Neural progenitor cell (in vitro differentiated cells): ENCODE data around the gene TEDC1. TPM values are rescaled to one million over a fixed set of nuclear protein-coding genes. Genes with fewer than 3 reads are reported as not detected.

Experiments used
- DNase-seq: peaks from one replicate; pipeline ENCODE4 v3.0.0-alpha.2; 2016; ENCODE audit warnings: low spot score
- H2AFZ ChIP-seq: fragments of 200-600 bp; sonication (generic); replicated peaks from 2 replicates; pipeline ENCODE4 v1.6.1; 2016; ENCODE audit warnings: antibody characterized with exemption
- H3F3A ChIP-seq: fragments of 200-600 bp; sonication (generic); 2 replicates; pipeline ENCODE4 v1.6.1; 2016; ENCODE audit warnings: antibody characterized with exemption, low read depth
- H3K27ac ChIP-seq: fragments of 200-600 bp; sonication (generic); 2 replicates; pipeline ENCODE4 v1.5.1; 2016; ENCODE audit warnings: mild to moderate bottlenecking
- H3K27me3 ChIP-seq: fragments of 200-600 bp; sonication (generic); 2 replicates; pipeline ENCODE4 v1.6.1; 2016; ENCODE audit warnings: mild to moderate bottlenecking, moderate library complexity
- H3K36me3 ChIP-seq: fragments of 200-600 bp; sonication (generic); 2 replicates; pipeline ENCODE4 v1.5.1; 2016
- H3K4me1 ChIP-seq: fragments of 200-600 bp; sonication (generic); 2 replicates; pipeline ENCODE4 v1.6.1; 2016; ENCODE audit warnings: mixed run types
- H3K4me2 ChIP-seq: fragments of 200-600 bp; sonication (generic); 2 replicates; pipeline ENCODE4 v1.6.1; 2016
- H3K4me3 ChIP-seq: fragments of 200-600 bp; sonication (generic); 2 replicates; pipeline ENCODE4 v1.5.1; 2016
- H3K79me2 ChIP-seq: fragments of 200-600 bp; sonication (generic); 2 replicates; pipeline ENCODE4 v1.6.1; 2016; ENCODE audit warnings: low read depth
- H3K9ac ChIP-seq: fragments of 200-600 bp; sonication (generic); 2 replicates; pipeline ENCODE4 v1.6.1; 2016
- H3K9me3 ChIP-seq: fragments of 200-600 bp; sonication (generic); 2 replicates; pipeline ENCODE4 v1.5.1; 2016; ENCODE audit warnings: low read depth
- H4K20me1 ChIP-seq: fragments of 200-600 bp; sonication (generic); 2 replicates; pipeline ENCODE4 v1.6.1; 2016; ENCODE audit warnings: low read depth
- H3K27ac Mint-ChIP-seq: 3 replicates; pipeline ENCODE4 v1.8.0; 2021; ENCODE audit warnings: mixed read lengths
- H3K27me3 Mint-ChIP-seq: 2 replicates; pipeline ENCODE4 v1.8.0; 2022; ENCODE audit warnings: low read depth, mild to moderate bottlenecking, inconsistent platforms, moderate library complexity, mixed read lengths; ENCODE audit not compliant: insufficient read depth
- H3K36me3 Mint-ChIP-seq: 3 replicates; pipeline ENCODE4 v1.8.0; 2021; ENCODE audit warnings: mixed read lengths
- H3K4me1 Mint-ChIP-seq: 3 replicates; pipeline ENCODE4 v1.8.0; 2021; ENCODE audit warnings: mixed read lengths
- H3K4me3 Mint-ChIP-seq: 3 replicates; pipeline ENCODE4 v1.8.0; 2021; ENCODE audit warnings: mild to moderate bottlenecking, moderate library complexity, mixed read lengths
- H3K9me3 Mint-ChIP-seq: 3 replicates; pipeline ENCODE4 v1.8.0; 2020; ENCODE audit warnings: mixed read lengths
- EZH2 ChIP-seq: fragments of 200-600 bp; sonication (generic); IDR thresholded peaks from 2 replicates; pipeline ENCODE4 v1.6.1; 2017; ENCODE audit warnings: antibody characterized with exemption, mild to moderate bottlenecking, moderate library complexity
- EZH2phosphoT487 ChIP-seq: fragments of 200-600 bp; sonication (generic); IDR thresholded peaks from 2 replicates; pipeline ENCODE4 v1.6.1; 2017; ENCODE audit warnings: antibody characterized with exemption
- total RNA-seq: library from RNA; depleted of rRNA; stranded (reverse); fragments of >200 nt; gene quantifications from 2 replicates; pipeline ENCODE4 v1.2.3, GENCODE V29; 2015; ENCODE audit warnings: low replicate concordance
- TF ChIP-seq, protein P1 (sequence below): fragments of 200-600 bp; sonication (generic); IDR thresholded peaks from 2 replicates; pipeline ENCODE4 v1.5.1; 2017; ENCODE audit warnings: antibody characterized with exemption, mild to moderate bottlenecking

Gene TEDC1
- total RNA-seq, 1 donor from 2014 or later: 3.6 TPM

DNA sequence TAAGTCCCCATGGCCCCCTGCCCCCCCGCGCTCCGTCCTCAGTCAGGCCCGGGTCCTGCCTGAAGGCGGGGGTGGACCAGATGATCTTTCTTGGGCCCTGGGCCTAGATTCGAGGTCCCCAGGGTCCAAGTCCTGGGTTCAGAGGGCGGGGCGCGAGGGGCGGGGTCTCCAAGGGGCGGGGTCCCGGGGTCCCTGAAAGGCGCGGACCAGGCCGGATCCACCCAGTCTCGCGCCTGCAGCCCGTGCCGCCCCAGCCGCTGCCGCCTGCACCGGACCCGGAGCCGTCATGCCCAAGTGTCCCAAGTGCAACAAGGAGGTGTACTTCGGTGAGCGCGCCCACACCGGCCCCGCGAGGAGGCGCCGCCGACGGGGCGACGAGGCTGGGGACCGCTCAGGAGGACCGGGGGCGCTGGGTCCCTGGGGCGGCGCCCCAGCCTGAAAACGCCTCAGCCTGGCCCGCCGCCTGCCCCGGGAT is 4.0 kb upstream of the TEDC1 start:
- Histone ChIP-seq H3K27ac (no peak overlapping the region), H3K4me1 (peaks cover 29% of the 10 kb centered on the region), H3K36me3 (no peaks in the 10 kb centered on the region), H3K4me3 (peak overlapping the region; percentile 42), H3K79me2 (no peaks in the 10 kb centered on the region), H4K20me1 (peaks cover 13% of the 10 kb centered on the region), H3K27me3 (peaks cover 58% of the 10 kb centered on the region), H3K9ac (no peak overlapping the region), H3F3A (peaks cover 31% of the 10 kb centered on the region), H3K9me3 (no peaks in the 10 kb centered on the region), H2AFZ (no peak overlapping the region), H3K4me2 (peak overlapping the region; percentile 69)
- Mint-ChIP-seq H3K4me1 (peaks cover 34% of the 10 kb centered on the region), H3K27ac (no peak overlapping the region), H3K4me3 (peak overlapping the region; percentile 78), H3K27me3 (peaks cover 15% of the 10 kb centered on the region), H3K36me3 (no peaks in the 10 kb centered on the region), H3K9me3 (no peaks in the 10 kb centered on the region)
- DNase-seq: peak; percentile 45
- TF ChIP-seq, protein P1, sequence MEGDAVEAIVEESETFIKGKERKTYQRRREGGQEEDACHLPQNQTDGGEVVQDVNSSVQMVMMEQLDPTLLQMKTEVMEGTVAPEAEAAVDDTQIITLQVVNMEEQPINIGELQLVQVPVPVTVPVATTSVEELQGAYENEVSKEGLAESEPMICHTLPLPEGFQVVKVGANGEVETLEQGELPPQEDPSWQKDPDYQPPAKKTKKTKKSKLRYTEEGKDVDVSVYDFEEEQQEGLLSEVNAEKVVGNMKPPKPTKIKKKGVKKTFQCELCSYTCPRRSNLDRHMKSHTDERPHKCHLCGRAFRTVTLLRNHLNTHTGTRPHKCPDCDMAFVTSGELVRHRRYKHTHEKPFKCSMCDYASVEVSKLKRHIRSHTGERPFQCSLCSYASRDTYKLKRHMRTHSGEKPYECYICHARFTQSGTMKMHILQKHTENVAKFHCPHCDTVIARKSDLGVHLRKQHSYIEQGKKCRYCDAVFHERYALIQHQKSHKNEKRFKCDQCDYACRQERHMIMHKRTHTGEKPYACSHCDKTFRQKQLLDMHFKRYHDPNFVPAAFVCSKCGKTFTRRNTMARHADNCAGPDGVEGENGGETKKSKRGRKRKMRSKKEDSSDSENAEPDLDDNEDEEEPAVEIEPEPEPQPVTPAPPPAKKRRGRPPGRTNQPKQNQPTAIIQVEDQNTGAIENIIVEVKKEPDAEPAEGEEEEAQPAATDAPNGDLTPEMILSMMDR: no peak
- TF ChIP-seq EZH2: peak; percentile 10

DNA sequence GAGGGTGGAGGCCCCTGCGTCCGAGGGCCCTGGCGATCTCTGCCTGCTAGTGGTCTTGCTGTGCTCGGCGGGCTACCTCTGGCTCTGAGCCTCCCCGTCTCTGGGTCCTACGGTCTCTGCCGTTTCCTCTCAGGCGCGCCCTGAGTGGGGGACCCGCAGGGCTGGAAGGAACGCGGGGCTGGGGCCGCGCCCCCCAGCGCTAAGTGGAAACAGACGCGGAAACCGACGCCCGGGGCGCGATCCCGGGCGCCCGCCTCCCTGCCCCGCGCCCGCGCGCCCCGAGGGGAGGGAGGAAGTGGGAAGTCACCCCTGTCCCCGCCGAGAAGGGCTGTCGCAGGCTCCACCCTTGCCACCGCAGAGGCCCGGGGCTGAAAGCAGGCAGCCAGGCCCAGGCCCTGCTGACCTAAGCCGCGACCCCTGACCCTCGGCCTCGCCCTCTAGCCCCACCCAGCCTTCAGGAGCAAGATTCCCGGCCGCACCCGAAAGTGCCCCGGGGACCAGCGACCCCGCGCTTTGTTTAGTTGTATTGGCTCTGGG is 3.5 kb upstream of the TEDC1 start:
- Histone ChIP-seq H3K4me2 (peak overlapping the region; percentile 69), H3K4me1 (peaks cover 29% of the 10 kb centered on the region), H3K27ac (no peak overlapping the region), H3K79me2 (no peaks in the 10 kb centered on the region), H3K36me3 (no peaks in the 10 kb centered on the region), H3K9ac (no peak overlapping the region), H3F3A (peaks cover 32% of the 10 kb centered on the region), H4K20me1 (peaks cover 13% of the 10 kb centered on the region), H3K4me3 (peak overlapping the region; percentile 42), H3K9me3 (no peaks in the 10 kb centered on the region), H2AFZ (no peak overlapping the region), H3K27me3 (peaks cover 53% of the 10 kb centered on the region)
- Mint-ChIP-seq H3K36me3 (no peaks in the 10 kb centered on the region), H3K4me3 (peak overlapping the region; percentile 71), H3K9me3 (no peaks in the 10 kb centered on the region), H3K4me1 (peaks cover 29% of the 10 kb centered on the region), H3K27ac (no peak overlapping the region), H3K27me3 (peaks cover 15% of the 10 kb centered on the region)
- DNase-seq: peak; percentile 58
- TF ChIP-seq, protein P1: no peak
- TF ChIP-seq EZH2phosphoT487: no peak
- TF ChIP-seq EZH2: no peak

DNA sequence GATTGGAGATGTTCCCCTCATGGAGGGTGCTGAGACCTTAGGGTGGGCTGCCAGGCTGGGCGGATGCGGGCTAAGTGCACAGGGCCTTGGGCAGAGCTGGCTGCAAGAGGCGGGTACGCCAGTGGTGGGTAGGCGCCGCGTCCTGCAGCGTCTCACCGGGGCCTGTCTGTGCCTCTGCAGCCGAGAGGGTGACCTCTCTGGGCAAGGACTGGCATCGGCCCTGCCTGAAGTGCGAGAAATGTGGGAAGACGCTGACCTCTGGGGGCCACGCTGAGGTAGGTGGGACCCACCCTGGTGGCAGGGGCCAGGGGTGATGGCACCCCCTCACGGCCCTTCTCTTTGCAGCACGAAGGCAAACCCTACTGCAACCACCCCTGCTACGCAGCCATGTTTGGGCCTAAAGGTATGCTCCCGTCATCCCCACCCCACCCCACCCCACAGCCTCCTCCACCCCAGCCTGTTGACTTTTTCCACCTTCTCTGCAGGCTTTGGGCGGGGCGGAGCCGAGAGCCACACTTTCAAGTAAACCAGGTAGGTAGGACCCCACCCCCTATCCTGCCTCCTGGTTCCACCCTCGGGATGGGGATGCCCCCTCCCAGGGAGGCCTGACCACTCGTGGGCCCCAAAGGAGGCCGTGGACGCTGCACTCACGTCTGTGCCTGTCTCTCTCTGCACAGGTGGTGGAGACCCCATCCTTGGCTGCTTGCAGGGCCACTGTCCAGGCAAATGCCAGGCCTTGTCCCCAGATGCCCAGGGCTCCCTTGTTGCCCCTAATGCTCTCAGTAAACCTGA is 2.9 kb upstream of the TEDC1 start:
- peaks cover 12% of the 10 kb centered on the region for H3K27me3 Mint-ChIP-seq
- peaks cover 28% of the 10 kb centered on the region for H3K4me1 Mint-ChIP-seq
- peak overlapping the region; percentile 83 for H3K4me3 Mint-ChIP-seq
- Histone ChIP-seq H3K27ac (no peak overlapping the region), H3K79me2 (no peaks in the 10 kb centered on the region), H3K9me3 (no peaks in the 10 kb centered on the region), H3F3A (peaks cover 32% of the 10 kb centered on the region), H3K27me3 (peaks cover 47% of the 10 kb centered on the region), H3K36me3 (no peaks in the 10 kb centered on the region), H4K20me1 (peaks cover 13% of the 10 kb centered on the region), H3K9ac (no peak overlapping the region), H2AFZ (no peak overlapping the region), H3K4me1 (peaks cover 29% of the 10 kb centered on the region), H3K4me2 (peak overlapping the region; percentile 99), H3K4me3 (peak overlapping the region; percentile 42)
- DNase-seq: no peak
- H3K27ac Mint-ChIP-seq: no peak overlapping the region
- H3K9me3 Mint-ChIP-seq: no peaks in the 10 kb centered on the region
- TF ChIP-seq, protein P1: no peak
- no peak for TF ChIP-seq EZH2
- TF ChIP-seq EZH2phosphoT487: no peak
- H3K36me3 Mint-ChIP-seq: no peaks in the 10 kb centered on the region
